Aortic smooth muscle cell (primary cell): ENCODE data around the gene TRIM62. TPM values are rescaled to one million over a fixed set of nuclear protein-coding genes. Genes with fewer than 3 reads are reported as not detected.

Experiments used
- total RNA-seq: library from RNA; depleted of rRNA; stranded (reverse); fragments of >200 nt; gene quantifications from 2 replicates; pipeline ENCODE4 v1.2.3, GENCODE V29; 2014

Gene TRIM62
- total RNA-seq = 2.1 and 3.4 TPM in 2 replicates

DNA sequence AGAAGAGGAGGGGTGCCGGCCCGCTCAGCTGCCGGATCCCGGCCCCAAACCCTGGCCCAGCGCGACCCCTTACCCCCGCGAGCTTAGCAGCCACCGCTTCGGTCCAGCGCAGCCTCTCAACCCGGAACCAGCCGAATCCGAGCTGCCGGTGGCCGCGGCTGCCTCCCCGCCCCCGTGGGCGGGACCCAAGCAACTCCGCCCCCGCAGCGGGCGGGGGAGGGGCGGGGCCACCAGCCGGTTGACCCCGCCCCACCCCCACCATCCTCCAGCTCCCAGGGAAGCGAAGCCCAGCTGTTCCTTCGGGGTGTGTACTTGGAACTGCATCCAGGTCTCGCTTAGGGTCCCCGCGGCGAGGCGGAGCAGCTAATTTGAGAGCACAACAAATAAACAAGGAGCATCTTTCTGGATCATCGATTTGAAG, at the start of gene TRIM62:
TRIM62 (minus strand) TSS at position 123 of the 421 bp plus-strand sequence. CDS start 611 bp downstream, outside the sequence.

Other genes starting within 250 kb of the TRIM62 start
- gene RNF19B, start 217.2 kb downstream of the TRIM62 start, total RNA-seq = 8.7 and 9.3 TPM in 2 replicates
- 73.3 and 87.7 TPM in 2 replicates for gene AK2, start 145.2 kb downstream of the TRIM62 start, total RNA-seq
- 3.3 and 4.0 TPM in 2 replicates for gene AZIN2, start 100.9 kb downstream of the TRIM62 start, total RNA-seq
- gene ZNF362, start 74.4 kb upstream of the TRIM62 start, total RNA-seq = 2.9 and 4.9 TPM in 2 replicates
- gene A3GALT2, start 139.1 kb upstream of the TRIM62 start, total RNA-seq = not detected in 2 replicates
- 66.9 and 77.8 TPM in 2 replicates for gene PHC2, start 249.1 kb upstream of the TRIM62 start, total RNA-seq